ENCODE results near the gene SHCBP1L.
"Not testable (repeated sequence)": the region's sequence is repeated elsewhere in the genome, so short reads cannot be mapped to it uniquely, and the experiment has no call there.

SHCBP1L gene

GRCh38 chr1:182962554-182963115, 9.7 kb upstream of the SHCBP1L start:
- DNase-seq: no peak

- no peak for DNase-seq
Observed at GRCh38 chr1:182960046-182960445, 7.1 kb upstream of the SHCBP1L start.

DNA sequence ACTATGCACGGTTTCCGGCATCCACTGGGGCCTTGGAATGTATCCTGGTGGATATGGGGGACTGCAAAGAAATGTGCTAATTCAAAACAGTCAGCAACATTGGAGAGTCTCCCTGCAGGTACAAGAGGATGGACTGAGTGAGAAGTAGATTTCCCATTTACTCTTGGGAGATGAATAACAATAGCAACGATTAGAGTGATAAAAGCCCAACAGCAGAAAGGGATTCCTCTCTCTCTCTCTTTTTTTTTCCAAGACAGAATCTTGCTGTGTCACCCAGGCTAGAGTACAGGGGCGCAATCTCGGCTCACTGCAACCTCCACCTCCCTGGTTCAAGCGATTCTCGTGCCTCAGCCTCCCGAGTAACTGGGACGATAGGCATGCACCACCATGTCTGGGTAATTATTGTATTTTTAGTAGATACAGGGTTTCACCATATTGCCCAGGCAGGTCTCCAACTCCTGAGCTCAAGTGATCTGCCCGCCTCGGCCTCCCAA, 5.0 kb upstream of the SHCBP1L start:
- DNase-seq: no peak

DNA sequence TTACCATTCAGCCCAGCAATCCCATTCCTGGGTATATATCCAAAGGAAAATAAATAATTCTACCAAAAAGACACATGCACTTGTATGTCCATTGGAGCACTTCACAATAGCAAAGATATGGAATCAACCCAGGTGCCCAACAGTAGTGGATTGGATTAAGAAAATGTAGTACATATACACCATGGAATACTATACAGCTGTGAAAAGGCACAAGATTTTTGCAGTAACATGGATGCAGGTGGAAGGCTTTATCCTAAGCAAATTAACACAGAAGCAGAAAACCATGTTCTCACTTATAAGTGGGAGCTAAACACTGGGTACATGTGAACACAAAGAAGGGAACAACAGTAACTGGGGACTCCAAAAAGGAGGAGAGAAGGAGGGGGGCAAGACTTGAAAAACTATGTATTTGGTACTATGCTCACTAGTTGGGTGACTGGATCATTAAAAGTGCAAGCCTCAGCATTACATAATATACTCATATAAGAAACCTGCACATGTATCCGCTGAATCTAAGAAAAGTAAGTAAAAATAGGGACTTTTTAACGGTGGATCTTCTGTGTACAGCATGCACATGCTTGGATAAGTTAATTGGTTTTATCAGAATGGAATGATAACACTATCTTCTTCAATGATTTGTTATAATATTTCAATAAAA, 3.9 kb upstream of the SHCBP1L start:
- no peak for DNase-seq

DNA sequence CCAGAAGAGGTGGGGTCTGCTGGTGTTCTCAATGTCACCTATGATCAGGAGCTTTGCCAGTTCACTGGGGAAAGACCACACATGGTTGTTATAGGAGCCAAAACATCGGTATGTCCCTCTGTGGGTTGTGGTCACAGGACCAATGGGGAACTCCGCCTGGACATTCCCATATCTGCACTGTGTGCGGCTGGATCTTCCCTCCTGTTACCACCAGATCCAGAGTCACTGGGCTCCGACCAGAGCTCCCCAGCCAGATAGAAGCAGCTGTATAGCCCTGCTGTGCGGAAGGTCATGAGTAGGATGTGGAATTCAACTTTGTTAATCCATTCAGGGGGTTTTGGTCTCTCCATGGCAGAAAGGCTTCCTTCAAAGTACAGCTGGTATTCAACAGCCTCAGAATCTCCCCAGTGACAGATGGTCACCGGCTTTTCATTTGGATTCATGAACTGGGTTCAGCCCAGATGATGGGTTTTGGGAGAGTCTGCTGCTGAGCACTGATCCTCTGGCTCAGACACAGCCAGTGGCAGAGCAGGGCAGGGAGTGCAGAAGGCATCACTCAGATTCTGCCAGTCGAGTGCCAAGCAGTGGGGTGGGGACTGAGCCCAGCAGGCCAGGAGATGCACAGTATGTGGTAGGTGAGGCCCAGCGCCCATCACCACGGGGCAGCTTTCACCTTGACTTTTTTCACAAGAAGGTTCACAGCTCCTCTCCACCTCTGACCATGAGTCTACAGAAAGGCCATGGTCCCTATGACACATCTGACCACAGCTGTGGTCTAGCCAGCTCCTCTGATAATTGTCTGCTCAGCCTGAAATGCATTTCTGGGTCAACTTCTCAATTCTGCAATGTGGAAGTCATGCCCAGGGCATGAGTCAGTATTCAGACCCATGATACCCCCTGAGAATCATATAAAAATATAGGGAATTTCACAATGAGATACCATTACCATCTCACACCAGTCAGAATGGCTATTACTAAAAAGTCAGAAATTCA, 2.9 kb upstream of the SHCBP1L start:
- no peak for DNase-seq

- no peak for DNase-seq
Observed at GRCh38 chr1:182953826-182954225, 860 bp upstream of the SHCBP1L start.

- DNase-seq: not testable (repeated sequence)
Observed at GRCh38 chr1:182943336-182943735, 9.6 kb downstream of the SHCBP1L start.

DNA sequence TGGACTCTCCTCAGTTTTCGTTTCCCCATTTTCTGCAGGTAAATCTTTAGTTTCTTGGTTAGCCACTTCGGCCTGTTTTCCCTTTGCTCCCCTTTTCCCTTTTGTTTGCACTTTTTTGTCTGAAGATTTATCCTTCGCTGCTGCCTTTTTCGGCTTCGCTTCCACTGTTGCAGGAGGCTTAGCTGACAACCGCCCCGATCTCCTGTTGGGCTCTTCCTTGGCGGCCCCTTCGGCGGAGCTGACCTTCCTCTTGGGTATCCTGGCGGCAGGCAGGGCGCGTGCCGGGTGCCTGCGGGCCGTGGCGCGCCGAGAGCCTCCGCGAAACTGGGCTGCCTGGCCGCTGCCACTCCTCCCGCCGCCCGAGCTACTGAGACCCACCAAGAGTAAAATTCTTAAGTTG, 10.8 kb downstream of the SHCBP1L start:
- not testable (repeated sequence) for DNase-seq

DNA sequence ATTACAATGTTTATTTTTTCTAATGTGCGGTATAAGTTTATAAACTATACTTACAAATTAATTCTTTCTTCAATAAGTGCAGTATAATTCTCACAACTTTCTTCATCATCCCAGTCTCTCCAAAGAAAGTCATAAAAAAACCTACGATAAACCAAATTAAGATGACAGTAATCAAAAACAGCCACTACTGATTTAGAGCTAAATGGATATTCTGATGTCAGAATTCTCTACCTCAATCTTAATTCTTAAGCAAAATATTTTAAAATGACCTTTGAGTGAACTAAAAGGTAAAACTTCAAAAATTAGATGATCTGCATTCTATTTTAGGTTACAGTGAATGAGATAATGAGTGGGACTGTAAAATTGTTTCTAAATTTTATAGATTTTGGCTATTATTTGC, 13.6 kb downstream of the SHCBP1L start:
- no peak for DNase-seq

- no peak for DNase-seq
Observed at GRCh38 chr1:182935716-182936115, 17.2 kb downstream of the SHCBP1L start.

GRCh38 chr1:182930985-182931384, 22.0 kb downstream of the SHCBP1L start:
- DNase-seq: no peak

DNA sequence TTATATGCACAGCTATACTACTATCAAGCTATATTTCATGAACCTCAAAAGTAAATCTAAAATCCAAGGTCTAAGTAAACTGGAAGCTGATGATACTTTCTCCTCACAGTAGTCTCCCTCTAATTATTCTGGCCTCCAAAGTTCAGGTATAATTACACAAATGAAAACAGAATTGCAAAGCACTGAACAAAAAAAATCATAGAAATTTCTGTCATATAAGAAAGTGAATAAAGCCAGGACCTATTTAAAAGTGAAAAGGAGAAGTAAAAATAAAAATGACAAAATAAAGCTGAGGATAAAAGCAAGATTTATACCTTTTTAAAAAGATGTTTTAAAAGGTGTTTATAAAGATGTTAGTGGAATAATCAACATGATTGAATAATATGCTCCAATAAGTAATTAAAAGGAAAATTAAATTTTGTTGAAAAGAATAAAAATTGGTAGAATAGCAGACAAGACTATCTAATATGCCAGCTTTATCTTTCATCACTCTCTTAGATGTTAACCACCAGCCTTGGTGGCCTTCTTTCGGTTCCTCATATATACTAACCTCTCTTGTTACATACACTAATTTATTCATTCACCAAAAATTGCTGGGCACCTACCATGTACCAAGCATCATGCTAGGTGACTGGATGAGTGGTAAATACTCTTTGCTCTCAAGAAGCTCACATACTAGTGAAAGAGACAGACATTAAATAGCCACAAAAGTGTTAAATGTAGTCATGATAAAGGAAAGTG, 25.1 kb downstream of the SHCBP1L start:
- no peak for DNase-seq

GRCh38 chr1:182925661-182926060, 27.3 kb downstream of the SHCBP1L start:
- DNase-seq: no peak

GRCh38 chr1:182917378-182917777, 35.6 kb downstream of the SHCBP1L start:
- DNase-seq: no peak

GRCh38 chr1:182913401-182913800, 39.6 kb downstream of the SHCBP1L start:
- no peak for DNase-seq

DNA sequence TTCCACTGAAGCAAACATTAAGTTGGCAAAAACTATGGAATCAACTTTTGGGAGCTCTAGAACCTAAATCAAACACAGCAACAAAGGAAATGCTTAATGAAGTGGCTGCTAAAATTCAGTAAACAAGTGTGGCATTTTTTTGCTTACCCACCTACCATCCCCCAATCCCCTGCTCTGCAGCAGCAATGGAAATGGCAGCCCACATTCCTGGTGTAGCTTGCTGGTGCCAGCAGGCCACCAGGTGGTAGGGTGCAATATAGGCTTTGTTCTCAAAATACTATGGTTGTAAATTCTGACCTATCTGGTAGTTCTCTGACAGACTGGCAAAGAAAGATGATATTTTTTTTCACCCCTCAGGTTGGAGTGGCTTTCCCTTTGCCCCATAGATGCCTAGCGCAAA, 42.8 kb downstream of the SHCBP1L start:
- no peak for DNase-seq

DNA sequence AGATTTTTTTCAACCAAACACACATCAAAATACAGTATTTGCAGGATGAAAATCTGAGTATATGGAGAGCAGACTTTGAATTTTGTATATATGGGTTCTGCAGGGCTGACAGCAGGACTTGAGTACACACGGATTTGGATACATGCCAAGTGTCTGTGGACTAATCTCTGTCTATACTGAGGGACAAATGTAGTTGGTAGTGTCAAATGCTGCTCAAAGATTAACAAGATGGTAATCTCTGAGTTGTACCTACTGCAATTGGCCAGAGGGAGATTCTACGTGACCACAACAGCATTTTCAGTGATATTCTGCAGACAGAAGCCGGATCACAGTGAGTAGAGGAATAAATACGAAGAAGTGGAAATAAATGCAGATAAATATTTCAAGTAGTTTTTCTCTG, 43.4 kb downstream of the SHCBP1L start:
- no peak for DNase-seq

GRCh38 chr1:182905321-182905720, 47.6 kb downstream of the SHCBP1L start:
- DNase-seq: no peak

- DNase-seq: not testable (repeated sequence)
Observed at GRCh38 chr1:182901946-182902345, 51.0 kb downstream of the SHCBP1L start.

- DNase-seq: no peak
Observed at GRCh38 chr1:182897696-182898095, 55.3 kb downstream of the SHCBP1L start.

- no peak for DNase-seq
Observed at GRCh38 chr1:182890927-182891610, 61.9 kb downstream of the SHCBP1L start.

GRCh38 chr1:182889997-182890396, 63.0 kb downstream of the SHCBP1L start:
- no peak for DNase-seq

All from stimulated activated CD4-positive, alpha-beta T cell treated with anti-CD3 and anti-CD28 coated beads, Interleukin-12 subunit alpha, Interleukin-12 subunit beta, amount 100 ng/mL, for 4 hours (primary cell).